ENCODE data around the gene SLFN14.

Gene SLFN14

GRCh38 chr17:35560703-35561102 is at the start of gene SLFN14:
Gene SLFN14, minus strand, starts transcription at chr17:35560819. Its CDS starts 2,757 bp downstream, at chr17:35558062.
- Histone ChIP-seq H3K9me3 (ENCODE audit: control insufficient read depth, insufficient read depth, low read depth, low read length) (no peaks in the 10 kb centered on the region), H3K4me1 (ENCODE audit: control insufficient read depth, insufficient read depth, low read length) (no peaks in the 10 kb centered on the region), H3K27me3 (ENCODE audit: control insufficient read depth, insufficient read depth, low read length) (peaks cover 9% of the 10 kb centered on the region), H3K36me3 (ENCODE audit: control insufficient read depth, insufficient read depth, low read length) (no peaks in the 10 kb centered on the region), H3K27ac (ENCODE audit: low read depth, low read length) (no peak within 1 kb of the TSS), H3K9ac (ENCODE audit: low read length) (no peak within 1 kb of the TSS), H3K4me3 (ENCODE audit: low read depth, low read length) (no peak within 1 kb of the TSS)

DNA sequence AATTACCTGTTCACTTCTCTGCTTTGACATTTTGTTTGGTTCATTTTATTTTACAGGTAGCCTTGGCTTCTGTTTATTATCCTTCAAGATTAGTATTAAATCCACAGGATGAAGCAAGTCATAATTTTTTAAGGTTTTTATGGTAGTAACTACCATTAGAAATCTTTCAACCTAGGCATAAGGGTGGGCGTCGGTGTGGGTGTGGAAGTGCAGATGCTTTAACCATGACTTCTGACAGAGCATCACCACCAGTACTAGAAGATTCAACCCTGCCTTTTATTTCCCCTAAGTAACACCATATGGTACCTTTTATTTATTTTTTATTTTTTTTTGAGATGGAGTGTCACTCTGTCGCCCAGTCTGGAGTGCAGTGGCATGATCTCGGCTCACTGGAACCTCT is 49.2 kb upstream of the SLFN14 start:
- Histone ChIP-seq H3K9me3 (ENCODE audit: control insufficient read depth, insufficient read depth, low read depth, low read length) (no peaks in the 10 kb centered on the region), H3K36me3 (ENCODE audit: control insufficient read depth, insufficient read depth, low read length) (peaks cover 85% of the 10 kb centered on the region), H3K9ac (ENCODE audit: low read length) (no peak overlapping the region)

GRCh38 chr17:35607239-35607847 is 46.7 kb upstream of the SLFN14 start:
- Histone ChIP-seq H3K4me3 (ENCODE audit: low read depth, low read length) (no peak overlapping the region), H3K4me1 (ENCODE audit: control insufficient read depth, insufficient read depth, low read length) (no peaks in the 10 kb centered on the region), H3K27me3 (ENCODE audit: control insufficient read depth, insufficient read depth, low read length) (no peaks in the 10 kb centered on the region), H3K9me3 (ENCODE audit: control insufficient read depth, insufficient read depth, low read depth, low read length) (no peaks in the 10 kb centered on the region), H3K27ac (ENCODE audit: low read depth, low read length) (no peak overlapping the region), H3K9ac (ENCODE audit: low read length) (no peak overlapping the region), H3K36me3 (ENCODE audit: control insufficient read depth, insufficient read depth, low read length) (peaks cover 84% of the 10 kb centered on the region)

More for the DNA sequence above, 49.2 kb upstream of the SLFN14 start:
- Histone ChIP-seq H3K27ac (ENCODE audit: low read depth, low read length) (no peak overlapping the region), H3K4me1 (ENCODE audit: control insufficient read depth, insufficient read depth, low read length) (no peaks in the 10 kb centered on the region), H3K27me3 (ENCODE audit: control insufficient read depth, insufficient read depth, low read length) (no peaks in the 10 kb centered on the region), H3K4me3 (ENCODE audit: low read depth, low read length) (no peak overlapping the region)

DNA sequence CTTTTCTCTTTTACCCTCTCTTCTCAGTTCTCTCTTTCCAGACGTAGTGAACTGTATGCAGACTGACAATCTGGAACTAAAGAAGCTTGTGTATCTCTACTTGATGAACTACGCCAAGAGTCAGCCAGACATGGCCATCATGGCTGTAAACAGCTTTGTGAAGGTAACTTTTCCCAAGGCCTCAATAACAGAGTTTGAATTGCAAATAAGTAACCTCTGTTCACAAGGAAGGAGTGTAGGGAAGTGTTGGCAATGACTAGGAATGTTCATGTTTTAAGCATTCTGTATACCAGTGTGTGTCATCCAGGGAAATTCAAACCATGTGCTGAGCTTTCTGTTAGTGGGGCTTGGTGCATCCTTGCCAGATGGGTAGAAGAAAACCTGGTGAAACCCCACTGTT is 45.1 kb upstream of the SLFN14 start:
- Histone ChIP-seq H3K4me3 (ENCODE audit: low read depth, low read length) (no peak overlapping the region), H3K9me3 (ENCODE audit: control insufficient read depth, insufficient read depth, low read depth, low read length) (no peaks in the 10 kb centered on the region), H3K27me3 (ENCODE audit: control insufficient read depth, insufficient read depth, low read length) (no peaks in the 10 kb centered on the region), H3K36me3 (ENCODE audit: control insufficient read depth, insufficient read depth, low read length) (peaks cover 86% of the 10 kb centered on the region), H3K9ac (ENCODE audit: low read length) (no peak overlapping the region), H3K27ac (ENCODE audit: low read depth, low read length) (no peak overlapping the region), H3K4me1 (ENCODE audit: control insufficient read depth, insufficient read depth, low read length) (no peaks in the 10 kb centered on the region)

GRCh38 chr17:35603674-35604073 is 43.1 kb upstream of the SLFN14 start:
- Histone ChIP-seq H3K27me3 (ENCODE audit: control insufficient read depth, insufficient read depth, low read length) (no peaks in the 10 kb centered on the region), H3K4me1 (ENCODE audit: control insufficient read depth, insufficient read depth, low read length) (no peaks in the 10 kb centered on the region), H3K9ac (ENCODE audit: low read length) (no peak overlapping the region), H3K36me3 (ENCODE audit: control insufficient read depth, insufficient read depth, low read length) (peaks cover 87% of the 10 kb centered on the region), H3K27ac (ENCODE audit: low read depth, low read length) (no peak overlapping the region), H3K4me3 (ENCODE audit: low read depth, low read length) (no peak overlapping the region), H3K9me3 (ENCODE audit: control insufficient read depth, insufficient read depth, low read depth, low read length) (no peaks in the 10 kb centered on the region)

- H3K4me1 ChIP-seq (ENCODE audit: control insufficient read depth, insufficient read depth, low read length): no peaks in the 10 kb centered on the region
- no peak overlapping the region for H3K27ac ChIP-seq (ENCODE audit: low read depth, low read length)
- no peak overlapping the region for H3K4me3 ChIP-seq (ENCODE audit: low read depth, low read length)
- peaks cover 87% of the 10 kb centered on the region for H3K36me3 ChIP-seq (ENCODE audit: control insufficient read depth, insufficient read depth, low read length)
- no peaks in the 10 kb centered on the region for H3K27me3 ChIP-seq (ENCODE audit: control insufficient read depth, insufficient read depth, low read length)
- H3K9ac ChIP-seq (ENCODE audit: low read length): no peak overlapping the region
- H3K9me3 ChIP-seq (ENCODE audit: control insufficient read depth, insufficient read depth, low read depth, low read length): no peaks in the 10 kb centered on the region
Observed at GRCh38 chr17:35597604-35598003, 37.0 kb upstream of the SLFN14 start.

DNA sequence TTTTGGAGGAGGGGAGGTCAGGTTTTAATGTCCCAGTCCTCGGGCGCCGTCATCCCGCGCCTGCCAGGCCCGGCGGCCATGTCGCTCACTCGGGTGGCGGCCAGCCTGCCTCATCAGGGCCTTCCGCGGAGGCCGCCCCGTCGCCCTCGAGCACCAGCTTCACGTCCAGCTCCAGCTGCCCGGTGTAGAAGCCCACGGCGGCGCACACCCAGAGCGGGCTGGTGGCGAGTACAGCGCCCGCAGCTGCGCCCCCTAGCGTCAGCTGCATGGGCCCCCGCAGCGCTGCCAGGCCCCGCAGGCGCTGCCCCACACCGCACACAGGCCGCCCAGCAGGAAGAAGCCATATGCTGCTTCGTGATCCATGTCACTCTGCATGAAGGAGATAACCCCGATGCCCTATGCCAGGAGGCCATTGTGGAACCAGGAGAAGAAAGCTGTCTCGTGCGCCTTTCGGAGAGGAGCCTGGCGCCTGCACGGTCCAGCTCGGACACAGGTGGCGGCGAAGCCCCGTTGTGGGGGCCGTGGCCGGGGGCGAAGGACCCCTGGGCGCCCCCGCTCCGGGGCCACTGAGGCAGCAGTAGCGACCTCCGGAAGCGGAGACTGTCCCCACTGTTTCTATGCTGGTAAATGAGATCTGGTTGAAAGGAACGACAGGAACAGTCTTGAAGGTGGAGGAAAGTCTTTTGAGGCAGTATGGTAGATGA is 36.1 kb upstream of the SLFN14 start:
- Histone ChIP-seq H3K9ac (ENCODE audit: low read length) (no peak overlapping the region), H3K9me3 (ENCODE audit: control insufficient read depth, insufficient read depth, low read depth, low read length) (no peaks in the 10 kb centered on the region), H3K4me3 (ENCODE audit: low read depth, low read length) (no peak overlapping the region), H3K36me3 (ENCODE audit: control insufficient read depth, insufficient read depth, low read length) (peaks cover 78% of the 10 kb centered on the region), H3K27ac (ENCODE audit: low read depth, low read length) (no peak overlapping the region), H3K27me3 (ENCODE audit: control insufficient read depth, insufficient read depth, low read length) (no peaks in the 10 kb centered on the region), H3K4me1 (ENCODE audit: control insufficient read depth, insufficient read depth, low read length) (no peaks in the 10 kb centered on the region)

DNA sequence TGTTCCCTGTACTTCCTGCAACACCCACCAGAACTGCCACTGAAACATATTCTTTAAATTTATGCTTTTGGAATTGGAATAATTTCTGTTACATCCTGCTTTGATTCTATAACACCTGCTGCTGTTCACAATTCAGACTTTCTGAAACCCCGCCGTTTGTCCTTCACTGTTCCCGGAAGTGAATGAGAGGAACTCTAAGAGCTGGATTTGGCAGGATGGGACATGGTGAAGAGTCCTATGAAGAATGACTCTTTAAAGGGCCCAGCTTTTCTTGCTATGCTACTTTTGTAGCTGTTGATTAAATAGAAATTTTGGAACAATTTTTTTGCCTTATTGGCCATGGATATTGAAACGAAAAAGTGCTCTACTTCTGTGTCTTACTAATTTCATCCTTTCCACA is 35.5 kb upstream of the SLFN14 start:
- no peaks in the 10 kb centered on the region for H3K27me3 ChIP-seq (ENCODE audit: control insufficient read depth, insufficient read depth, low read length)
- no peak overlapping the region for H3K27ac ChIP-seq (ENCODE audit: low read depth, low read length)
- no peaks in the 10 kb centered on the region for H3K4me1 ChIP-seq (ENCODE audit: control insufficient read depth, insufficient read depth, low read length)
- H3K9ac ChIP-seq (ENCODE audit: low read length): no peak overlapping the region
- H3K4me3 ChIP-seq (ENCODE audit: low read depth, low read length): no peak overlapping the region
- peaks cover 72% of the 10 kb centered on the region for H3K36me3 ChIP-seq (ENCODE audit: control insufficient read depth, insufficient read depth, low read length)
- no peaks in the 10 kb centered on the region for H3K9me3 ChIP-seq (ENCODE audit: control insufficient read depth, insufficient read depth, low read depth, low read length)

DNA sequence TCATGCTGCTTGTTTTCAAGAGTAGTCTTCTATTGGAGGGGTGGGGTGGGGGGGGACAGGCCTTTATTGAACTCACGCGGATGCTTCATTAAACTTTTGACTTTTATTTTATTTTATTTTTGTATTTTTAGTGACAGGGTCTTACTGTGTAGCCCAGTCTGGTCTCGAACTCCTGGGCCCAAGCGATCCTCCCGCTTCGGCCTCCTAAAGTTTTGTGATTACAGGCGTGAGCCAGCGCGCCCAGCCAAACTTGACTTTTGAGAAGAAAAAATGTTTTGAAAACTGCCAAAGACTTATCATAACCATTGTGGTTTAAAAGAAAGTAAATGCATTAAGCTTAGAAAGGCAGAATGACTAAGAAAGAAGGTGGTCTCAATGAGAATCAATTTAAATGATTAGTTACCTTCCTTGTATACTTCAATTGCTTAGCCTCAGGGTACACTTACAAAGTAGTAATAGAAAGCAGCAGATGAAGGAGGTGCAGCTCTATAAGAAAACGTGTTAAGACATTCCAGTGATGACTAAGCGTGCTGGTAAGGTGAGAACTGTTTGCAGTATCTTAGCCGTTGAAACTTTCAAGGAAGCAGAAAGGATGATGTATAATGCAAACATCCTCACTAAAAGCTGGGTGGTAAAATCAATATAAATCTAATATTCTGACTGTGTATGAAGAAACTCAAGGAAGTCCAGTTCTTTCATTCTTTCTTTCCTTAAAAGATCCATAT is 27.7 kb upstream of the SLFN14 start:
- H3K36me3 ChIP-seq (ENCODE audit: control insufficient read depth, insufficient read depth, low read length): peaks cover 2% of the 10 kb centered on the region; the same call in 1 of the 2 replicates
- H3K27ac ChIP-seq (ENCODE audit: low read depth, low read length): peak overlapping the region; percentile 93; the same call in 1 of the 2 replicates
- peak overlapping the region; percentile 97 for H3K4me3 ChIP-seq (ENCODE audit: low read depth, low read length)
- H3K4me1 ChIP-seq (ENCODE audit: control insufficient read depth, insufficient read depth, low read length): peaks cover 14% of the 10 kb centered on the region
- peak overlapping the region; percentile 97 for H3K9ac ChIP-seq (ENCODE audit: low read length)
- H3K27me3 ChIP-seq (ENCODE audit: control insufficient read depth, insufficient read depth, low read length): no peaks in the 10 kb centered on the region
- H3K9me3 ChIP-seq (ENCODE audit: control insufficient read depth, insufficient read depth, low read depth, low read length): no peaks in the 10 kb centered on the region

- peak within 1 kb of the TSS; percentile 97 for H3K4me3 ChIP-seq (ENCODE audit: low read depth, low read length)
- no peaks in the 10 kb centered on the region for H3K36me3 ChIP-seq (ENCODE audit: control insufficient read depth, insufficient read depth, low read length)
- no peaks in the 10 kb centered on the region for H3K27me3 ChIP-seq (ENCODE audit: control insufficient read depth, insufficient read depth, low read length)
- peak within 1 kb of the TSS; percentile 93 for H3K27ac ChIP-seq (ENCODE audit: low read depth, low read length)
- H3K9ac ChIP-seq (ENCODE audit: low read length): peak within 1 kb of the TSS; percentile 97
- H3K4me1 ChIP-seq (ENCODE audit: control insufficient read depth, insufficient read depth, low read length): peaks cover 14% of the 10 kb centered on the region
- no peaks in the 10 kb centered on the region for H3K9me3 ChIP-seq (ENCODE audit: control insufficient read depth, insufficient read depth, low read depth, low read length)
Observed at GRCh38 chr17:35587074-35587961, 26.7 kb upstream of the SLFN14 start, which contains the start of gene AP2B1. Gene AP2B1, plus strand, starts transcription at chr17:35587322. Its CDS starts 6,709 bp downstream, at chr17:35594031.

Data from HUES6 (cell line).